ENCODE data around the gene ULBP2.
"Not testable (repeated sequence)": the region's sequence is repeated elsewhere in the genome, so short reads cannot be mapped to it uniquely, and the experiment has no call there.

Gene ULBP2

GRCh38 chr6:149909701-149910470 is 31.9 kb upstream of the ULBP2 start:
- no peak for DNase-seq

- no peak for DNase-seq
Observed at GRCh38 chr6:149910721-149911151, 31.1 kb upstream of the ULBP2 start.

DNA sequence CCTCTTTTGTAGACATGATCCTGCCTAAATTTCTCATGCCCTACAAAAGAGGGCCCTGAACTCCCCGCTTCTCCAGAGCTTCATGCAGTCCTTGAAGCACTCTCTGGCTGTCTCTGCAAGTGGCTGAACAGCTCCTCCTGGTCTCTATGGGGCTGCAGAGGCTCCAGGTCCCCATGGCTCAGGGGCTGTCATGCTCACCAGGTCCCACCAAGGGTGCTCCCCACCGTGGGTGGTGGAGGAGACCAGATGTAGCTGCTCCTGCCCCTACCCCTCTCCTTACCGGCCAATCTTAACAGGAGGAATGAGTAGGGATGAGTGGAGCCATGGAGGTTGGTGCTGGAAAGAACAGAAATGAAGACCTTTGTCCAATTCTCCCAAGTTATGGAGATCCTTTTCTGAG is 29.1 kb upstream of the ULBP2 start:
- not testable (repeated sequence) for DNase-seq

GRCh38 chr6:149913085-149913484 is 28.7 kb upstream of the ULBP2 start:
- DNase-seq: no peak

DNA sequence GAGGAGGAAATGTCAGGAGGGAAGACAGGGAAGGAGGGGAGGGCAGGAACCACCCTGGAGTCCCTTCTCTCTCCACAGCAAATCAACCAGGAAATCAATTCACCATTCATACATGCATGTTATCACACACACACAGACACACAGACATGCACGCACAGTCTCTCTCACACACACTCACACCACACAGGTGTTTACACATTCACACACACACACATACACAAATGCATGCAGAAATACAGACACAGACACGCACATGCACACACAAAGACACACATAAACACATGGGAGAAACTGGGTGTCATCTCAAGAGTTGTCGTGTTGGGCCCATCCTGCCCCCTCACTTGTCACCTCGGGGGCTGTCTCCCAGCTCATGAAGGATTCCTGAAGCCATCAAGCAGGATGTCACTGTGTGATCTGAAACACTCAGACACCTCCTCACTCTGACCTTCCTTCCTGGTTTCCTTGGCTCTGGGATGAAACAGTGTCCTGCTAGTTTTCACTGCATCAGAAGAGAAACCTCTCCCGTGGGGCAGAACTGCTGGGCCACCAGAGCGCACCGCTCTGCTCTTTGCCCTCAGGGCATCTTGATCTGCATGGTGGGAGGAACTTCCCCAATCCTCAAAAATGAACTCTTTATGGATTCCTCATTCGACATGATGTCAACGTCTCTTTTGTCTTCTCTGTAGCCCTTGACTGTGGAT is 28.1 kb upstream of the ULBP2 start:
- no peak for DNase-seq

DNA sequence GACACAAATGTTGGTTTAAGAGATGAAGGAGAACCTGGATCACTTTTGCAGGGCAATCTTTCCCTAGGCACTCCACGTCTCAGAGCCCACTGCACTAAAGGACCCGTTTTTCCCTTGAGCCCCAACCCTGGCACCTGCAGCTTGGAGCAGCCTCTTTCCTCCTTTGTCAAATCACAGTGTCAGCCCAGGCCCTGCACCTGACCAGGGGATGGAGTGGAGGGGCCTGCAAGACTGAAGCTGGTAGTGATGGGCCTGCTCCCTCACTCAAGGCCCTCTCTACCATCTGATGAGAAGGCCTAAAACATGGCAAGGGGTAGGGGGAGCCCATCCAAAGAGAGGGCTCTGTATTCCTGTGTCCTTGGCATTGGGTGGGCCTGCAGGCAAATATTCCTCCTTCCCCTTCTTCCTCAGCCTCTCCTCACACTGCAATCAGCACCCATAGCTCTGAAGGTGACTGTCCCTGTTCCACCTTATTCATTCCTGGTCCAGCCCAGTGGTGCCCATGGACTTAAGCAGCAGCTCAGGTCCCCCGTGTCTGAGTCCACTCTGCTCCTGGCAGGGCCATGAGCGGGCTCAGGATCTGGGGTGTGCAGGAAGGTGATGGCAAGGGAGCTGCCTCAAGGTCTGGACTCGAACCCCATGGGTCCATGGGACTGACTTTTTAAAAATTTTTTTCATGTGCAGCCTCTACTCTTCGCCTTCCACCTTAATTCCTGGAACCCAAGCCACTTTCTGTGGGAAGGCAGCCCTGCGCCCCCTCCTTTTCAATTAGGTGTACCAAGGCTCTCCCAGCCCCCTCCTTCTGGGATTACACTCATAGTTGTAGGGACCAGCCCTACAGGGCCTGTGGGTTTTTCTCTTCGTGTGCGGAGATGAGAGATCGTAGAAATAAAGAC is 25.6 kb upstream of the ULBP2 start:
- DNase-seq: no peak

DNA sequence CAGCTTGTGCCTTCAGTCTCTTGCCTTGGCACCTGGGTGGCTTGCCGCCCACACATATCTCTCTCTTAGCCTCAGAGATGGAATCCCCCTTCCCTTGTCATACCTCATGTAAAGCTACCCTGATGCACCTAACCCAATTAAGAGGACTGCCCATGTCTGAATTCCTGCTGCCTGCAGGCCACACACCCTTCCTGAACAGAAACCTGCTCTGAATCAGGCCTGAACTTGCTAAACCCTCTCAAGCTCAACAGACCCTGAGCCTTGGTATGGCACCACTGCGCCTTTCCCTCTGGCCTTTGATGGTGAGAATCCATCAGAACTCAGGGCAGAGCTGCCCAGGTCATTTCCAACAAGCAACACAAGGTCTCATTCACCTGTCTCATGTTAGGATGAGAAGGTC is 24.1 kb upstream of the ULBP2 start:
- DNase-seq: no peak

GRCh38 chr6:149918151-149918905 is 23.5 kb upstream of the ULBP2 start:
- DNase-seq: no peak

- not testable (repeated sequence) for DNase-seq
Observed at GRCh38 chr6:149919126-149919833, 22.5 kb upstream of the ULBP2 start.

- no peak for DNase-seq
Observed at GRCh38 chr6:149919834-149920225, 22.0 kb upstream of the ULBP2 start.

GRCh38 chr6:149921361-149921760 is 20.5 kb upstream of the ULBP2 start:
- no peak for DNase-seq

GRCh38 chr6:149922091-149922490 is 19.7 kb upstream of the ULBP2 start:
- DNase-seq: not testable (repeated sequence)

- DNase-seq: peak; percentile 40 to 89 (median 78)
Observed at GRCh38 chr6:149922642-149923326, 19.0 kb upstream of the ULBP2 start, which contains the start of gene RAET1G. Gene RAET1G, minus strand, starts transcription at chr6:149923121. Its CDS starts 111 bp downstream, at chr6:149923010.

GRCh38 chr6:149923327-149923986 is 18.4 kb upstream of the ULBP2 start:
- DNase-seq: no peak

GRCh38 chr6:149924206-149924932 is 17.4 kb upstream of the ULBP2 start:
- no peak for DNase-seq

- no peak for DNase-seq
Observed at GRCh38 chr6:149924933-149925252, 16.9 kb upstream of the ULBP2 start.

- peak in 2 of 3 experiments; percentile 57 to 67 for DNase-seq
Observed at GRCh38 chr6:149925253-149925973, 16.4 kb upstream of the ULBP2 start.

DNA sequence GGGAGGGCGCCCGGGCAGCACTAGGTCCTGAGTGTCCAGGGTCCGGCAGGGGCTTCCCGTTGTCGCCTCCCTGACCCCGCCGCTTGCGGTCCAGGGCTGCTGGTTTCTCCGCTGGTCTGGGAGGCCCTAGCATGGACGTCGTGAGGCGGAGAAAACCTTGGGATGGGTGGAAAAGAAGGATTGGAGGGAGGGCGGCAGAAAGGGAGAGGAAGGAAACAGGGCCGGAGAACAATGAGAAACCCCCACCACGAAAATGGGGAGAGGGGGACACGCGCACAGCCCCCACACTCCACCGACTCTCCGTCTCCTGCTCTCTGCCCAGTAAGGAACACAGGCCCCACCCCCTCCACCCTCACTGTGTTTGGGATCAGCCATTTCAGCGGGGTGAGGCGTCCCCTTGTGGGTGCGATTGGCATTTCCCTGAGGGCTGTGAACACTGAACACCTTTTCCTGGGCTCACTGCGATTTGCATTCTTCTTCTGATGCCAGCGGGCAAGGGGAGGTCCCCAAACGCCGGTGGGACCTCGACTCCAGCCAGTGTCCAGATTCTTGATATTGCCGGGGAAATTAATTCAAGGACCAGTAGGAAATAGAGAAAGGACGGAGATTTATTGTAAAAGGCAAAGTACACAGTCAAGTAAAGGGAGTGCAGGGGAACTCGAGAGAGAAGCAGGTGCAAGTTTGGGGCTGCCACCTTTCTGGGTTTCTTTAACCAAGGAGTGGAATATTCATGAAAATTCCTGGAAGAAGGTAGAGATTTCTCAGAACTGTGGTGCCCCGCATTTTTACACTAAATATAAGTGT is 15.6 kb upstream of the ULBP2 start:
- peak; percentile 78 to 94 (median 86) for DNase-seq

All from NCI-H1417 (cell line).